Measurements from ENCODE around the gene CHD1.

- TF ChIP-seq POLR2A (IDR thresholded peaks at IDR 0.05; ENCODE audit: extremely low read depth, insufficient read length), result no peak
- TF ChIP-seq MAX (IDR thresholded peaks at IDR 0.05; ENCODE audit: low read depth, low read length), result no peak
- no peak for TF ChIP-seq CTCF (IDR thresholded peaks at IDR 0.05; ENCODE audit: low read depth, low read length)
Measured at GRCh38 chr5:98840946-98841345, 87.9 kb downstream of the CHD1 start.

Data from NB4 (cell line).